GM19238 (cell line): ENCODE data around the gene LBP.
"Not testable (repeated sequence)": the region's sequence is repeated elsewhere in the genome, so short reads cannot be mapped to it uniquely, and the experiment has no call there.

Experiments used
- DNase-seq: peaks from one replicate; pipeline ENCODE4 v3.0.0; 2011; ENCODE audit warnings: low spot score; ENCODE audit not compliant: insufficient read length

LBP gene, protein sequence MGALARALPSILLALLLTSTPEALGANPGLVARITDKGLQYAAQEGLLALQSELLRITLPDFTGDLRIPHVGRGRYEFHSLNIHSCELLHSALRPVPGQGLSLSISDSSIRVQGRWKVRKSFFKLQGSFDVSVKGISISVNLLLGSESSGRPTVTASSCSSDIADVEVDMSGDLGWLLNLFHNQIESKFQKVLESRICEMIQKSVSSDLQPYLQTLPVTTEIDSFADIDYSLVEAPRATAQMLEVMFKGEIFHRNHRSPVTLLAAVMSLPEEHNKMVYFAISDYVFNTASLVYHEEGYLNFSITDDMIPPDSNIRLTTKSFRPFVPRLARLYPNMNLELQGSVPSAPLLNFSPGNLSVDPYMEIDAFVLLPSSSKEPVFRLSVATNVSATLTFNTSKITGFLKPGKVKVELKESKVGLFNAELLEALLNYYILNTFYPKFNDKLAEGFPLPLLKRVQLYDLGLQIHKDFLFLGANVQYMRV

DNA sequence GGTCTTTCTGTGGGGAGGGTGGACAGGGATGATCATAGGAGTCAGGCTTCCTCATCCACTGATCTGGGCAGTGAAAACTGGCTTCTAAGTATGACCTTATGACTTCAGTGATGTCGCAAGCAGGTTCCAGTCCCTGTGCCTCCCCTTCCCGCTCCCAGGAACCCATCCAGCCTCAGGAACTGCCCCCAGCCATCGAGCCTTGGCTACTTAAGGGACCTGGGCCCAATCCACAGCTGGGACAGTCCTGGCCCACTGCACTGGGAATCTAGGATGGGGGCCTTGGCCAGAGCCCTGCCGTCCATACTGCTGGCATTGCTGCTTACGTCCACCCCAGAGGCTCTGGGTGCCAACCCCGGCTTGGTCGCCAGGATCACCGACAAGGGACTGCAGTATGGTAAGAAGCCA, at the start of gene LBP:
LBP (plus strand) TSS at position 236 of the 405 bp plus-strand sequence; CDS start at position 271, 35 bp downstream.
- DNase-seq: no peak

GRCh38 chr20:38297916-38298674, 48.2 kb upstream of the LBP start:
- DNase-seq: no peak

DNA sequence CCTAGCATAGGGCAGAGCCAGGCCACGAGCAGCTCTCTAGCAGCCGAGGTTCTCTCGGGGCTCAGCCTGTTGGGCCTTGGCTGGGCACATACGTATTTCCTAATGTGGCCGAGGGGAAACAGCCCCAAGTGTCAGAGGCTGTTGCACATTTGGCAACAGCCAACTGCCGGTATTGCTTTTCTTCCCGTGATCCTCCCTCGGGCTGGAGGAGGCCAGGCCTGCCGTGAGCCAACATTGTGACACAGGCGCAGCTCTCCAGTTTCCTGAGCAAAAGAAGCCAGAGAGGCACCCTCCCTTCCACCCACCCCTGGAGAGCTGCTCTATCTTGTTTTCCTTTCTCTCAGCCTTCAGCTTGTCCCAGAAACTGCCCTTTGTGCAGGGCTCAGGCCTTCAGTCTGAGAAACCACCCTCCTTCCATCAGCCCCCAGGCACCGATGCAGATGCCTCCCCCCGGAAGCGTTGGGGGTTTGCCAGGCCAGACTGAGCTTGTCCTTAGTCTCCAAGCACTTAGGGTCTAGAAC, 47.5 kb upstream of the LBP start:
- no peak for DNase-seq

DNA sequence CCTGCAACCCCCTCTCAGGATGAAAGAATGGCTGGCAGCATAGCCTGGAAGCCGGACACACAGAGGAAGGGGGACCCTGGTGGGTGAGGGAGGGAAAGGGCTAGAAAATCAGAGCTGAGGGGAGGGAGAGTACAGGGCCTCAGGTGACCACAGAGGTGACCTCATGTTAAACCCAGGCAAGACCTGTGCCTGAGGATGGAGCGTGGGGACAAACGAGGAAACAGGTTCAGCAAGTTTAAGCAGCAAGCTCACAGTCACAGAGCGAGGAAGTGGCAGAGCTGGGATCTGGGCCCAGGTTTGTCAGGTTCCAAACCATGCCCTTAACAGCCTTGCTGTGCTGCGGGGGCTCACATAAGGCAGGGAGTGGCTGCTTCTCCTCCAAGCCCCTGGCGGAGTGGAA, 46.3 kb upstream of the LBP start:
- DNase-seq: no peak

DNA sequence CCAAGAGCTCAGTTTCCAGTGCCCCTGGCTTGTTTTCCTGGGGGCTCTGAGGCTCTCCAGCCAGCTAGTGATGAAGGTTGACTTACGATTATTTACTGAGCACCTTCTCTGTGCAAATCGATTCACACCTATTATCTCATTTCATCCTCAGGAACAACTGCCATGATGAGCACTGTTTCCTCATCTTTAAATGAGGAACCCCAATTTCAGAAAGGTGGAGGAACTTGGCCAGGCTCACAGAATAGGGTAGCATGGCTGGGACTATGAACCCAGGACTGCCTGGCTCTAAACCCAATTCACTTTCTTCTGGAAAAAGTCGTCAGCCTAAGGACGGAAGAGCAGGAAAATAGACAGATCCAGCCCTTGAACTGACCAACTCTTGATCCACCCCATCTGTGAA, 45.8 kb upstream of the LBP start:
- DNase-seq: no peak

DNA sequence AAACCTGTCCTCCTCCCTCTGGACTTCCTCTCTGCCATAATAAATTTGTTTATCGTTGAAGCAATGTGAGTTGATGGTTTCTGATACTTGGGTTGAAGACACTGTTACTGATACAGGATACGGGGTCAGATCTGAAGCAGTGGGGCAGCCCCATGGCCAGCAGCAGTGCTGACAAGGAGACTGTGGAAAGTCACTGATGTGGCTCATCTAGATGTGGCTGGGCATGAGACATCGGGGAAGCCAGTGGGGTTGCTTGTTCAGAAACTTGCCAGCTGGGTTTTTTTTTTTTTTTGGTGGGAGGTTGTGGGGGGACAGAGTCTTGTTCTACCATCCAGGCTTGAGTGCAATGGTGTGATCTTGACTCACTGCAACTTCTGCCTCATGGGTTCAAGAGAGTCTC, 45.0 kb upstream of the LBP start:
- DNase-seq: no peak

DNA sequence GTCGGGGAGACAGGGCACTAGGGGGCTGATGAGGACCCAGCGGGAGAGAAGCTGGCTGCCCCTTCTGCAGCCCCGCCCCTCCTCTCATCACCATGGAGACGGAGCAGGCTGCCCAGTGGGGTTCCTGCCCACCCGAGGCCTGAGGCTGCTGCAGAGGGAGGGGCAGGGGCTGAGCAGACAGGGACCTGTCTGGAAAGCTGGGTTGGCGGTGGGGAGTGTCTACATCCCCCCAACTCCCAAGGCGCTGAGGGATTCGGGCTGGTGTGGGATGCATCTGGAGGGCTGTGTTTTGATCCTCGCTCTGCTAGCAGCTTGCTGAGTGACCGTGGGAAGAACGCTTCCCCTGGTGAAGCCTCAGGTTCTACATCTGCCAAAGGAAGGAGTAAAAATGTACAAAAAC, 43.5 kb upstream of the LBP start:
- no peak for DNase-seq

DNA sequence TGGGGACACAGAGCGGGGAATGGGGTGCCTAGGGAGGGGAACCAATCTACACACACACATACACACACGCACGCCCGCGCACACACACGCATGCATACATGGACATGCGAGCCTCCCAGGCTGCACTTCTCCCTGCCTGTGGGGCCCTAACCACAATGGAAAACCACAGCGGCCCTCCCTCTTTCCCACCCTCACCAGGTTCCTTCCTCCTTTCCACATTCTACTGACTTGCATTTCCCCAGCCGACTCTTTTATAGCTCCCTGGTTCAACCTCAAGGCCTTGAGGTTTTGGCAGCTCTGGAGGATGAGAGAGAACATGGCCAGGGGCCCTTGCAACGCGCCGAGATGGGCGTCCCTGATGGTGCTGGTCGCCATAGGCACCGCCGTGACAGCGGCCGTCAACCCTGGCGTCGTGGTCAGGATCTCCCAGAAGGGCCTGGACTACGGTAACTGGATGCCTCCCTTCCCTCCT, 42.3 kb upstream of the LBP start, which contains the start of gene BPI:
BPI (plus strand) TSS at position 249 of the 472 bp plus-strand sequence; CDS start at position 317, 68 bp downstream.
- DNase-seq: no peak

DNA sequence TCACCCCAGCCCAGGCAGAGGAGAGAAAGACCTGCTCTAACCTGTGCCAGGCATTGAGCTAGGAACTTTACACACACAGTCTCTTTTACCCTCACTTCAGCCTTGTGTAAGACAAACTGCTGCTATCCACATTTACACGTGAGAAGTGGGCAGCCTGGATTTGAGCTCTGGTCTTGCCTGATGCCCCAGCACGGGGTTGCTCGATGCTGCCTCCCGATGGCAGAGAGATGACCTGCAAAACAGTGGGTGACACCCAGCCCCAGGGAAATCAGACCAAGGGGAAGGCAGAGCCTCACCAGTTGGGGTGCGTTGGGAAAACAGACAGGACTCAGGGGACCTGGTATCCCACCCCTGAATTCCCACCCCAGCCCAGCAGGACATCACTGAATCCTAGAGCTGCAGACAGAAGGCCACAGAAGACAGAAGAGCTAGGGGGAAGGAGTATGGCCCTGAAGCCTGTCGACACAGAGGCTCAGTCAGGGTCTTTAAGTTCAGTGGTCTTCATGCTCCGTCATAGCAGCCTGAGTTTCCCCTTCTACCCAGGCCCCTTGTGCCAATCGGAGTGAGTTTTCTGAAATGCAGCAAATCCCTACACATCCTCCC, 41.3 kb upstream of the LBP start:
- DNase-seq: no peak

GRCh38 chr20:38305541-38305940, 40.7 kb upstream of the LBP start:
- no peak for DNase-seq

- DNase-seq: no peak
Measured at GRCh38 chr20:38306379-38306778, 39.9 kb upstream of the LBP start.

- DNase-seq: no peak
Measured at GRCh38 chr20:38307371-38308046, 38.8 kb upstream of the LBP start.

GRCh38 chr20:38308047-38308438, 38.2 kb upstream of the LBP start:
- DNase-seq: no peak

DNA sequence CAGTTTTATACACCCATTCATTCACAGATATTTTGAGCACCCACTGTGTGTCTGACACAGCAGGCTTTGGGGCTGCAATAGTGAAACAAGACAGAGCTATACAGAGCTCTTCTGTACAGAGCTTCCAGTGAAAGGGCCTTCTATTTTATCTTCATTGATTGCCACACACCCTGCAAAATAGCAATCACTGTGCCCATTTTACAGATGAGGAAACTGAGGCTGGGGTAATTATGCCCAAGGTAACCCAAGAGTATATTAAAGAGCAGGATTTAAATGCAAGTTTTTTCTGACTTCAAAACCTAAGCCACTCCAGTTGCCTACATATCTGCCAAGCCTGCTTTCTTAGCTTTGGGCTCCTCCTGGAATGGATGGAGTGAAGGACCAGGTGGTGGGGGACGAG, 37.8 kb upstream of the LBP start:
- DNase-seq: no peak

- DNase-seq: no peak
Measured at GRCh38 chr20:38311091-38311490, 35.2 kb upstream of the LBP start.

DNA sequence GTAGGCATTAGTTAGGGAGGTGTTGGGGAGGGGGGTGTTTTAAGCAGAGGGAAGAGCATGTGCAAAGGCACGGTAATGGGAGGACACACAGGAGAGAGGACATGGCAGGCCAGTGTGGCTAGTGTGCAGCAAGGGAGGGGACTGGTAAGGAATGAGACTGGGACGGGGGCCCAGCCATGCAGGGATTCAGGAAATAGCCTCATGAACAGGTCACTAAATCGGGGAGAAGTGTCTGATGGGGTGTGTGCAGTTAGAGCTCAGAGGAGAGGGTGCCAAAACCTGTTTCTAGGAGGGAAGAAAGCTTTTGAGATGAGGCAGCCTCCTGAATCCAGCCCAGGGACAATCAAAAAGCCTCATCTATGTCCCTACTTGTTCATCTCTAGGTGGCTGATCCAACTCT, 34.8 kb upstream of the LBP start:
- DNase-seq: no peak

DNA sequence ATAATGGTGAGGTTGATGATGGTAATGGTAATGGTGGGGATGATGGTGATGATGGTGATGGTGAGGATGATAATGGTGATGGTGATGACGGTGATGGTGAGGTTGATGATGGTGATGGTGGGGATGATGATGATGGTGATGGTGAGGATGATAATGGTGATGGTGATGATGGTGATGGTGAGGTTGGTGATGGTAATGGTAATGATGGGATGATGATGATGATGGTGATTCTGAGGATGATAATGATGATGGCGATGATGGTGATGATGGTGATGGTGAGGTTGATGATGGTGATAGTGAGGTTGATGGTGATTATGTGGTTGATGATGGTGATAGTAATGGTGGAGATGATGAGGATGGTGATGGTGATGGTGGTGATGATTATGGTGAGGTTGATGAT, 32.6 kb upstream of the LBP start:
- no peak for DNase-seq

DNA sequence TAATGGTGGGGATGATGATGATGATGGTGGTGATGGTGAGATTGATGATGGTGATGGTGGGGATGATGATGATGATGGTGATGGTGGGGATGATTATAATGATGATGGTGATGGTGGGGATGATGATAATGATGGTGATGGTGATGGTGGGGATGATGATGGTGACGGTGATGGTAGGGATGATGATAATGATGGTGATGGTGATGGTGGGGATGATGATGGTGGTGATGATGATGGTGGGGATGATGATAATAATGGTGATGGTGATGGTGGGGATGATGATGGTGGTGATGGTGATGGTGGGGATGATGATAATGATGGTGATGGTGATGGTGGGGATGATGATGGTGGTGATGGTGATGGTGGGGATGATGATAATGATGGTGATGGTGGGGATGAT, 31.9 kb upstream of the LBP start:
- DNase-seq: not testable (repeated sequence)

DNA sequence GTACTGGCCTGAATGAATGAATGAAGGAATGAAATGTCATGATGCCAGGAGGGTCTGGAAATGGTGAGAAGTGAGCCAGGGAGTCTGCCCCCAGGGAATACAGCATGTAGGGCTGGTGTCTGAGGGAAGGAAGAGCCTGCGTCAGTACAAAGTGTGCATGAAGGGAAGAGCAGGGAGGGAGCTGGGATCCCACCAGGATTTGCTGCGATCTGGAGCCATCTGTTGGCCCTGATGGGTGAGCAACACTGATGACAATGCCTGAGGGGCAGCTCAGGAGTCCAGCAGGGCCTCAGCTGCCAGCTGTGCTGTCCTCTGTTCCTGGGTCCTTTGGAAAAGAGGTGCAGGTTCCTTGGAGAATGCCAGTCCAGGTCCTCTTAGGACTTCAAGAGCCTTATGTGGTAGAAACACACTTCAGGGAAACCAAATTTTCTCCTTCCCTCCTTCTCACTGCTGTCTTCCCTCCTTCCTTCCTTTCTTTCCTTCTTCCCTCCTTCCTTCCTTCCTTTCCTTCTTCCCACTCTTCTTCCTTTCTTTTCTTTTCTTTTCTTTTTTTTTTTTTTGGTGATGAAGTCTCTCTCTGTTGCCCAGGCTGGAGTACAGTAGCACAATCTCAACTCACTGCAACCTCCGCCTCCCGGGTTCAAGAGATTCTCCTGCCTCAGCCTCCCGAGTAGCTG, 30.9 kb upstream of the LBP start:
- DNase-seq: no peak

- no peak for DNase-seq
Measured at GRCh38 chr20:38316341-38316740, 29.9 kb upstream of the LBP start.

DNA sequence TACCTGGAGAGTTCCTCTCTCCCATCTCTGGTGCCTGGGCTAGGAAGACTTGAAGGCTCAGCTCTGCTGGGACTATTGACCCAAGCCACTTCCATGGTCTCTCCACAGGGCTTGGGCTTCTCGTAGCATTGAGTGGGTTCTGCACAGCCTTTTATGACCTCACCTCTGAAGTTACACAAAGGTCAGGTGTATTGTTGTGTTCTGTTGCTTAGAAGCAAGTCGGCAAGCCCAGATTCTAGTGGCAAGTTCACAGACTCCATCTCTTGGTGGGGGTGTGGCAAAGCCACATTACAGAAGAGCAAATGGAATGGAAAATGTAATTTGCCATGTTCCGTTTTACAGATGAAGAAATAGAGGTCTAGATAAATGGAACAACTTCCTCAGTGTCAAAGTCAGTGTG, 28.9 kb upstream of the LBP start:
- DNase-seq: no peak
